Panc1 (cell line): Measurements from ENCODE around the gene TRPV5. TPM values are rescaled to one million over a fixed set of nuclear protein-coding genes. Genes with fewer than 3 reads are reported as not detected.

Experiments used
- ATAC-seq: fragments of 200-7000 bp; cut with Tn5 transposase; 2 replicates; pipeline ENCODE4 v1.9.1; 2020; ENCODE audit warnings: mild to moderate bottlenecking, moderate library complexity
- BruUV-seq: library from RNA; stranded (reverse); fragments of 400-500 nt; replicated peaks from 2 replicates; lab custom pipeline; 2021; lab: Mats Ljungman, UMichigan
- CTCF ChIA-PET: fragments of 300-600 bp; sonication (Branson Sonifier 250); formaldehyde crosslinking; loops from one replicate; lab custom pipeline; 2022; ENCODE audit warnings: antibody characterized with exemption; lab: Charles Lee
- POLR2A ChIA-PET: fragments of 300-600 bp; sonication (Branson Sonifier 250); formaldehyde crosslinking; loops from one replicate; lab custom pipeline; 2022; ENCODE audit warnings: antibody characterized with exemption; lab: Charles Lee
- DNase-seq: peaks from one replicate; pipeline ENCODE4 v3.0.0-alpha.2; 2010; ENCODE audit warnings: low read depth, low spot score
- H3K27ac ChIP-seq: 2 replicates; pipeline ENCODE4 v1.5.1; 2011; ENCODE audit warnings: mild to moderate bottlenecking, low read length, inconsistent platforms
- H3K27me3 ChIP-seq: fragments of 200-500 bp; sonication (Bioruptor generic); 2 replicates; pipeline ENCODE4 v1.6.0; 2014; ENCODE audit warnings: low read length, inconsistent platforms; ENCODE audit not compliant: control insufficient read depth, insufficient read depth
- H3K36me3 ChIP-seq: fragments of 200-500 bp; sonication (Bioruptor generic); 2 replicates; pipeline ENCODE4 v1.5.1; 2014; ENCODE audit warnings: inconsistent platforms, mild to moderate bottlenecking, low read length, moderate library complexity; ENCODE audit not compliant: control insufficient read depth, insufficient read depth
- H3K4me1 ChIP-seq: 2 replicates; pipeline ENCODE4 v1.5.1; 2011; ENCODE audit warnings: inconsistent platforms, mild to moderate bottlenecking, low read length, moderate library complexity; ENCODE audit not compliant: control insufficient read depth, insufficient read depth
- H3K4me3 ChIP-seq, 2 experiments: 2 replicates each; pipeline ENCODE4 v1.5.1; 2011 to 2012; ENCODE audit warnings: low read depth in 2 of 2, low read length in 2 of 2, mild to moderate bottlenecking in 2 of 2, inconsistent platforms in 1 of 2, moderate library complexity in 1 of 2
- H3K9me3 ChIP-seq: fragments of 200-500 bp; sonication (Bioruptor generic); 2 replicates; pipeline ENCODE4 v1.5.1; 2014; ENCODE audit warnings: low read depth, mild to moderate bottlenecking, inconsistent platforms, low read length, moderate library complexity; ENCODE audit not compliant: control insufficient read depth, insufficient read depth
- CTCF ChIP-seq: fragments of 450-650 bp; IDR thresholded peaks from 2 replicates; pipeline ENCODE4 v1.5.1; 2017; ENCODE audit warnings: mild to moderate bottlenecking
- POLR2AphosphoS5 ChIP-seq: IDR thresholded peaks from 2 replicates; pipeline ENCODE4 v1.6.1; 2012; ENCODE audit warnings: mild to moderate bottlenecking, low read depth, low read length, moderate library complexity
- REST ChIP-seq, 2 experiments: IDR thresholded peaks; 2 replicates each; pipeline ENCODE4 v1.6.1; 2011 to 2012; ENCODE audit warnings: low read depth in 2 of 2, control low read depth in 1 of 2, low read length in 1 of 2, mild to moderate bottlenecking in 1 of 2, moderate library complexity in 1 of 2; ENCODE audit not compliant: insufficient read depth in 1 of 2
- SIN3A ChIP-seq: IDR thresholded peaks from 2 replicates; pipeline ENCODE4 v1.6.1; 2012; ENCODE audit warnings: low read depth, mild to moderate bottlenecking, low read length, moderate library complexity, borderline replicate concordance; ENCODE audit not compliant: insufficient read depth
- TCF7L2 ChIP-seq: IDR thresholded peaks from 2 replicates; pipeline ENCODE4 v1.6.1; 2011; ENCODE audit warnings: mild to moderate bottlenecking, low read depth, low read length, inconsistent platforms
- in situ Hi-C: cut with HindIII; loops from 2 replicates; pipeline ENCODE4 v1.10.0; 2016; ENCODE audit warnings: low sequenced_read_pairs, low pct_unique_long_range_greater_than_20kb
- intact Hi-C: fragments of 100-400 bp; cut with micrococcal nuclease; formaldehyde crosslinking; loops from one replicate; pipeline ENCODE4 v1.10.0; 2022; ENCODE audit not compliant: unreplicated experiment
- total RNA-seq: library from RNA; stranded (reverse); gene quantifications from one replicate; pipeline ENCODE4 v1.2.1, GENCODE V29; 2021; ENCODE audit not compliant: unreplicated experiment

Gene TRPV5
- total RNA-seq, 1 experiment from 2014 or later = not detected

- Histone ChIP-seq H3K4me3 (no peak overlapping the region), H3K27ac (no peak overlapping the region), H3K36me3 (no peaks in the 10 kb centered on the region), H3K9me3 (no peaks in the 10 kb centered on the region), H3K27me3 (no peaks in the 10 kb centered on the region; the same call in 1 of the 2 replicates), H3K4me1 (no peaks in the 10 kb centered on the region)
- intact Hi-C loops = no loop called here
- TF ChIP-seq TCF7L2 (no peak), REST (IDR thresholded peaks at IDR 0.05; ENCODE audit: insufficient read depth in 1 of 2, low read depth in 2 of 2, low read length in 1 of 2) (no peak), POLR2AphosphoS5 (no peak)
- no TSS peak for BruUV-seq
- in situ Hi-C loops = no loop called here
- POLR2A ChIA-PET = no interaction called here
- CTCF ChIA-PET = no interaction called here
- ATAC-seq (no peak), DNase-seq (no peak)
Measured at GRCh38 chr7:142942746-142943145, 9.2 kb upstream of the TRPV5 start.

GRCh38 chr7:142941541-142941940, 8.0 kb upstream of the TRPV5 start:
- DNase-seq = no peak
- H3K27me3 ChIP-seq = no peaks in the 10 kb centered on the region; the same call in 1 of the 2 replicates
- H3K4me1 ChIP-seq = no peaks in the 10 kb centered on the region
- in situ Hi-C loops = no loop called here
- ChIA-PET POLR2A (no interaction called here), CTCF (no interaction called here)
- no peak overlapping the region for H3K27ac ChIP-seq
- TF ChIP-seq CTCF (no peak), REST (IDR thresholded peaks at IDR 0.05; ENCODE audit: insufficient read depth in 1 of 2, low read depth in 2 of 2, low read length in 1 of 2) (no peak), TCF7L2 (no peak), SIN3A (no peak), POLR2AphosphoS5 (no peak)
- H3K4me3 ChIP-seq = no peak overlapping the region
- intact Hi-C loops = no loop called here
- no peaks in the 10 kb centered on the region for H3K36me3 ChIP-seq
- ATAC-seq = no peak
- H3K9me3 ChIP-seq = no peaks in the 10 kb centered on the region
- BruUV-seq = no TSS peak
